Breast epithelium (tissue), 4 donors: Measurements from ENCODE around the gene PRSS38. TPM values are rescaled to one million over a fixed set of nuclear protein-coding genes. Genes with fewer than 3 reads are reported as not detected.

Source experiments
- DNase-seq, 2 donors: peaks; one replicate each; pipeline ENCODE4 v3.0.0-alpha.2; 2019; ENCODE audit warnings: low spot score in 2 of 2
- H3K27ac ChIP-seq, 2 donors: fragments of 200-600 bp; sonication (generic) in 1 of 2; one replicate each; pipeline ENCODE4 v1.5.1; 2016 to 2019; ENCODE audit warnings: mild to moderate bottlenecking in 1 of 2
- H3K27me3 ChIP-seq, 2 donors: fragments of 200-600 bp; sonication (generic) in 1 of 2; one replicate each; pipeline versions ENCODE4 v1.5.1 to v1.6.0; 2017 to 2019; ENCODE audit warnings: control low read depth in 1 of 2, mild to moderate bottlenecking in 1 of 2
- H3K36me3 ChIP-seq: fragments of 200-600 bp; one replicate; pipeline ENCODE4 v1.5.1; 2019
- H3K4me1 ChIP-seq, 2 donors: fragments of 200-600 bp; sonication (generic); one replicate each; pipeline ENCODE4 v1.5.1; 2016 to 2019; ENCODE audit warnings: control low read depth in 1 of 2
- H3K4me3 ChIP-seq, 3 donors: fragments of 200-600 bp; sonication (generic); 1 replicate in 2 of 3; 2 replicates in 1 of 3; pipeline ENCODE4 v1.5.1; 2016 to 2019; ENCODE audit warnings: mild to moderate bottlenecking in 3 of 3, moderate library complexity in 2 of 3
- H3K9me3 ChIP-seq, 2 donors: fragments of 200-600 bp; sonication (generic) in 1 of 2; one replicate each; pipeline ENCODE4 v1.5.1; 2016 to 2019; ENCODE audit warnings: control low read depth in 1 of 2
- POLR2A ChIP-seq: fragments of 450-650 bp; IDR thresholded peaks from one replicate; pipeline ENCODE4 v1.6.1; 2016; ENCODE audit warnings: antibody characterized with exemption, mild to moderate bottlenecking, moderate library complexity
- POLR2AphosphoS5 ChIP-seq, 3 donors: sonication (generic); formaldehyde crosslinking; IDR thresholded peaks; one replicate each; pipeline ENCODE4 v1.6.1; 2017; ENCODE audit warnings: antibody characterized with exemption in 3 of 3
- intact Hi-C: fragments of 100-400 bp; cut with DNase I; formaldehyde crosslinking; loops from one replicate; pipeline ENCODE4 v1.15.1; 2023; ENCODE audit warnings: low total_unique reads
- total RNA-seq, 3 donors: library from RNA; depleted of rRNA; stranded (reverse); fragments of >200 nt; gene quantifications; one replicate each; pipeline ENCODE4 v1.1.0, GENCODE V29; 2016
- TF ChIP-seq, protein P1 (sequence below), 3 donors: fragments of 450-650 bp; IDR thresholded peaks; one replicate each; pipeline ENCODE4 v1.5.1; 2016 to 2017; ENCODE audit warnings: antibody characterized with exemption in 3 of 3, mild to moderate bottlenecking in 3 of 3, moderate library complexity in 3 of 3

Gene PRSS38
- total RNA-seq = not detected

DNA sequence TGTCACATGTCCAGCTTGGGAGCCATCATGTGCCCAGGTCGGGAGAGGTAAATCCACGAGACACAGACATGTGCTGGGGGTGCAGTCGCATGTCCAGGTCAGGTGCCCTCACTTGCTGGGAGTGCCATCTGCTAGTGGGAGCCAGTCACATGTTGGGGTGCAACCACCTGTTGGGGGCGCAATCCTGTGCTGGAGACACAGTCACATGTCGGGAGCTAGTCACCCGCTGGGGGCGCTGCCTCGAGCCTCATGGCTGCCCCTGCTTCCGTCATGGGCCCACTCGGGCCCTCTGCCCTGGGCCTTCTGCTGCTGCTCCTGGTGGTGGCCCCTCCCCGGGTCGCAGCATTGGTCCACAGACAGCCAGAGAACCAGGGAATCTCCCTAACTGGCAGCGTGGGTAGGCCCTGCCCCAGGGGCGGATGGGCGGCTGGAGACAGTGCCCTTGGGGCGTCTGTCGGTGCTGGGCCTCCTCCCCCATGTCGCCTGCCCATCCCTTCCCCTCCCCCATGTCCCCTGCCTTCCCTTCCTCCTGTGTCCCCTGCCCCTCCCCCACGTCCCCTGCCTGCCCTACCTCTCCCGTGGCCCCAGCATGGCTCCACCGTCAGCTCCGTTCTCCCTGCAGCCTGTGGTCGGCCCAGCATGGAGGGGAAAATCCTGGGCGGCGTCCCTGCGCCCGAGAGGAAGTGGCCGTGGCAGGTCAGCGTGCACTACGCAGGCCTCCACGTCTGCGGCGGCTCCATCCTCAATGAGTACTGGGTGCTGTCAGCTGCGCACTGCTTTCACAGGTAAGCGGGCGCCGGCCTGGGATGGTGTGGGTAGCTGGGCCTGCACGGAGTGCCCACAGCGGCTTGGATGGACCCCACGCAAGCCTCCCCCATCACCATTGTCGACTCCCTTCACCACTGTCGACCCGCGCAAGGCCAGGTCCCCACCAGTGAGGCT is at the start of gene PRSS38:
TSS of gene PRSS38 (plus strand) at position 208 of the 942 bp plus-strand sequence. CDS start at position 250, 42 bp downstream.
- intact Hi-C loops = no loop called here
- TF ChIP-seq, protein P1, sequence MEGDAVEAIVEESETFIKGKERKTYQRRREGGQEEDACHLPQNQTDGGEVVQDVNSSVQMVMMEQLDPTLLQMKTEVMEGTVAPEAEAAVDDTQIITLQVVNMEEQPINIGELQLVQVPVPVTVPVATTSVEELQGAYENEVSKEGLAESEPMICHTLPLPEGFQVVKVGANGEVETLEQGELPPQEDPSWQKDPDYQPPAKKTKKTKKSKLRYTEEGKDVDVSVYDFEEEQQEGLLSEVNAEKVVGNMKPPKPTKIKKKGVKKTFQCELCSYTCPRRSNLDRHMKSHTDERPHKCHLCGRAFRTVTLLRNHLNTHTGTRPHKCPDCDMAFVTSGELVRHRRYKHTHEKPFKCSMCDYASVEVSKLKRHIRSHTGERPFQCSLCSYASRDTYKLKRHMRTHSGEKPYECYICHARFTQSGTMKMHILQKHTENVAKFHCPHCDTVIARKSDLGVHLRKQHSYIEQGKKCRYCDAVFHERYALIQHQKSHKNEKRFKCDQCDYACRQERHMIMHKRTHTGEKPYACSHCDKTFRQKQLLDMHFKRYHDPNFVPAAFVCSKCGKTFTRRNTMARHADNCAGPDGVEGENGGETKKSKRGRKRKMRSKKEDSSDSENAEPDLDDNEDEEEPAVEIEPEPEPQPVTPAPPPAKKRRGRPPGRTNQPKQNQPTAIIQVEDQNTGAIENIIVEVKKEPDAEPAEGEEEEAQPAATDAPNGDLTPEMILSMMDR (IDR thresholded peaks at IDR 0.05) = no peak
- TF ChIP-seq POLR2A (no peak), POLR2AphosphoS5 (IDR thresholded peaks at IDR 0.05) (no peak)

DNA sequence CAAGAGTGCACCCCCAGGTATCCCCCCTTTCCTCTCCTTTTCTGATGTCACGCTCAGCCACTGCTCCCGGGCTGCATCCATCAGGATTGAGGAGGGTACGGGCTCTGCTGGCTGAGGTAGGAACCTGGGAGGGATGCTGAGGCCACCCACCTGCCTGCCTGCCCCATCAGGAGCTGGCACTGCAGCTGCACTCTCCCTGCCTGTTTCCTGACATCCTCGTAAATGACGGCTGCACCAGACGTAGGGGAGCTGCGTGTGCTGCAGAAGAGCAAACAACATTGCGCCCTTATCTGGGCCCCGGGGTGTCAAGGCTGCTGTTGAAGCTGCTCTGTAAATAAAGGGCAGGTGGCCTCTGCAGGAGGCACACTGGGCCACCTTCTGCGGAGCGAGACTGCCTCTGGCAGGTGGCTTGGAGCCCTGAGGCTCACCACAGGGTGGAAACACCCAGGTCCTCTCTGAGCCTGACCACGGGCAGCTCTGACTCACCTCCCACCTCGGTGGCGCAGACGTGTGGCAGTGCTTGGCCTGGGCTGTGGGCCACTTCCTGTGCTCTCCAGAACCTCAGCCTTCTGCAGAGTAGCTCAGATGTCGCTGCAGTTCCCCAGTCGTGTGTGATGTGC is 49.4 kb upstream of the PRSS38 start:
- TF ChIP-seq POLR2A = no peak
- TF ChIP-seq, protein P1 (IDR thresholded peaks at IDR 0.05) = no peak
- no peak for TF ChIP-seq POLR2AphosphoS5 (IDR thresholded peaks at IDR 0.05)
- H3K4me3 ChIP-seq = no peak overlapping the region
- intact Hi-C loops = loop anchor here (10.0 kb wide), 1 partner anchor 179 kb away; the partner anchor contains the start of gene WNT9A
- no peaks in the 10 kb centered on the region for H3K9me3 ChIP-seq
- H3K36me3 ChIP-seq = no peaks in the 10 kb centered on the region
- no peak for DNase-seq
- no peak overlapping the region for H3K27ac ChIP-seq
- no peaks in the 10 kb centered on the region for H3K4me1 ChIP-seq
- no peaks in the 10 kb centered on the region for H3K27me3 ChIP-seq

More for the DNA sequence above, at the start of gene PRSS38:
- Histone ChIP-seq H3K36me3 (no peaks in the 10 kb centered on the region), H3K4me3 (no peak within 1 kb of the TSS), H3K4me1 (no peaks in the 10 kb centered on the region), H3K9me3 (peaks cover 15 to 21% of the 10 kb centered on the region in 2 donors), H3K27me3 (no peaks in the 10 kb centered on the region), H3K27ac (no peak within 1 kb of the TSS)
- no peak for DNase-seq

DNA sequence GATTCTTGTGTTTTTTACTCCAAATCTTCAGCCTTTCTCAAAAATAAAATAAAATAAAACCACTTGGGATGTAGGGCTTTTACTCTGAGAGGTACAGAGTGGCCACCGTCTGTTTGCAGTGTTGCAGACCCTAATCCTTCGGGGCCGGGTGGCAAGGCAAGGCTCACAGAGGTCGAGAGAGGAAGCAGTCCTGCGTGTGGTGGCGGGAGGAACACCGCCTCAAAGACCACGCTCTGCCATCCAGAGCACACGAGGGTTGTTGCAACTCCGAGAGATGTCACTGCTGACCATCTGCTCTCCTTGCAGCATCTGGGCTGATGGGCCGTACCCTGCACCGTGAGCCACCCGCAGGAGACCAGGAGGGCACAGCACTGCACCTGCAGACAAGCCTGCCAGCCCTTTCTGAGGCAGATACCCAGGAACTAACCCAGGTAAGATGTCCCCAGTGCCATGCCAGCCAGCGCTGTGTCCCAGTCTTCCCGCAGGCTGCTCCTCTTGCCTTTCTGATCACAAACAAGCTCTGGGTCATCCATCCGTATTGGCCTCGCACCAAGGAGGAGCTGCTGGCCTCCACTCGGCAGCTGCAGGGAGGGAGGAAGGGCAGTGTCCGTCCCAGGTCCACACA is 48.7 kb upstream of the PRSS38 start:
- intact Hi-C loops = loop anchor here (10.0 kb wide), 1 partner anchor 178 kb away; the partner anchor contains the start of gene WNT9A
- H3K4me3 ChIP-seq = no peak overlapping the region
- TF ChIP-seq POLR2A (no peak), POLR2AphosphoS5 (IDR thresholded peaks at IDR 0.05) (no peak)
- H3K9me3 ChIP-seq = no peaks in the 10 kb centered on the region
- H3K27me3 ChIP-seq = no peaks in the 10 kb centered on the region
- H3K27ac ChIP-seq = no peak overlapping the region
- DNase-seq = no peak
- no peaks in the 10 kb centered on the region for H3K36me3 ChIP-seq
- H3K4me1 ChIP-seq = no peaks in the 10 kb centered on the region

DNA sequence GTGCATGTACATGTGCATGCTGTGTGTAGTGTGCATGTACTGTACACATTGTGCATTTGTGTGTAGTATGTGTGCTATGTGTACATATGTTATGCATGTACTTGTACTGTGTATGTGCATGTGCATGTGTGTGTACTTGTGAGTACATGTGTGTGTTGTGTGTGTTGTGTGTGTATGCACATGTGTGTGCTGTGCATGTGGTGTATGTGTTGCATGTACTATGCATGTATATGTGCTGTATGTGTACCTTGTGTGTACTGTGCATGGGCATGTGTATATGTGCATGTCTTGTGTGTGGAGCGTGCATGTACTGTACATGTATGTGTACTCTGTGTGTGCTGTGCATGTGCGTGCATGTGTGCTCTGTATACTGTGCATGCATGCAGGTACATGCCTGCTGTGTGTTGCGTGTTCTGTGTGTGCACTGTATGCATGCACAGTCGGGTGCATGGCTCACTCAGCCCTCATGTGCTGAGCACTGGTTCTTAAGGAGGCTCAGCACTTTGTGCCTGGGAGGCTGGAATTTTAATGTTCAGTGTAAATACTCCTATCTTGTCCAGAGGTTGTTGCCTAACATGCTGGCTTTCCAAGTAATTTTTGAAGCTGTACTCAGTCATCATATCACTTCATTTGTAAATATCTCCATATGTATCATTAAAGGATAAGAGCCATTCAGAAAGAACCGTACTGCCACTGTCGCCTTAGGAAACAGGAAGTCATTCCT is 47.9 kb upstream of the PRSS38 start:
- no peak overlapping the region for H3K4me3 ChIP-seq
- no peak for TF ChIP-seq POLR2A
- TF ChIP-seq, protein P1 (IDR thresholded peaks at IDR 0.05) = no peak
- TF ChIP-seq POLR2AphosphoS5 (IDR thresholded peaks at IDR 0.05) = no peak
- no peaks in the 10 kb centered on the region for H3K36me3 ChIP-seq
- H3K4me1 ChIP-seq = no peaks in the 10 kb centered on the region
- no peak overlapping the region for H3K27ac ChIP-seq
- intact Hi-C loops = loop anchor here (10.0 kb wide), 1 partner anchor 177 kb away; the partner anchor contains the start of gene WNT9A
- H3K9me3 ChIP-seq = no peaks in the 10 kb centered on the region
- no peak for DNase-seq
- H3K27me3 ChIP-seq = no peaks in the 10 kb centered on the region

DNA sequence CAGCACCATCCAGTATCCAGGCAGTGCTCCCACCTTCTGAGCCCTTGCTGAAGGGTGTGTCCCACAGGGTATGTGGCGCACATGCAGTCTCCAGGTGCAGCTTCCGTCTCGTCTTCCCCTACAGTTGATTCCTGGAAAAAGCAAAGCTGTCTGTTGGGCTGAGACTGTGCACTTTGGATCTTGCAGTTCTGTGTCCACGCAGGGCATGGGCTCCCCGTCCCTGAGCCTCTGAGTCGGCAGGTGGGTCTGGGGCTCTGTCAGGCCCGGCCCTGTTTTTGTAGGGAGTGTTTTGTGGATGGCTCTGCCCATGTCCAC is 47.4 kb upstream of the PRSS38 start:
- H3K36me3 ChIP-seq = no peaks in the 10 kb centered on the region

More for the DNA sequence above, 47.4 kb upstream of the PRSS38 start:
- Histone ChIP-seq H3K4me1 (no peaks in the 10 kb centered on the region), H3K9me3 (no peaks in the 10 kb centered on the region), H3K27ac (no peak overlapping the region), H3K27me3 (no peaks in the 10 kb centered on the region), H3K4me3 (no peak overlapping the region)
- TF ChIP-seq, protein P1 (IDR thresholded peaks at IDR 0.05) = no peak
- TF ChIP-seq POLR2A (no peak), POLR2AphosphoS5 (IDR thresholded peaks at IDR 0.05) (no peak)
- intact Hi-C loops = loop anchor here (10.0 kb wide), 1 partner anchor 177 kb away; the partner anchor contains the start of gene WNT9A
- no peak for DNase-seq
